Measurements from ENCODE around the gene RCOR1. TPM values are rescaled to one million over a fixed set of nuclear protein-coding genes. Genes with fewer than 3 reads are reported as not detected.

Gene RCOR1
- total and polyA plus RNA-seq, 8 donors = 33.2 to 80.3 (median 63.6) TPM

GRCh38 chr14:102594514-102595175 is 2.2 kb downstream of the RCOR1 start:
- peak; percentile 32 for ATAC-seq
- H3K27ac ChIP-seq = peak overlapping the region; percentile 94 to 96
- TF ChIP-seq CTCF (IDR thresholded peaks at IDR 0.05) = peak; percentile 80 to 86

GRCh38 chr14:102601378-102601925 is 9.0 kb downstream of the RCOR1 start:
- Histone ChIP-seq H3K27me3 (no peaks in the 10 kb centered on the region), H3K4me3 (no peak overlapping the region), H3K9me3 (no peaks in the 10 kb centered on the region), H3K4me1 (peaks cover 0 to 67% of the 10 kb centered on the region in 2 donors), H3K27ac (no peak overlapping the region), H3K36me3 (peaks cover 0 to 17% of the 10 kb centered on the region in 2 donors)
- DNase-seq (no peak), ATAC-seq (no peak)
- TF ChIP-seq CTCF (IDR thresholded peaks at IDR 0.05) = no peak
- intact Hi-C loops (cut with DNase I) = no loop called here

More at GRCh38 chr14:102594514-102595175, 2.2 kb downstream of the RCOR1 start:
- Histone ChIP-seq H3K4me3 (peak overlapping the region; percentile 71 to 84), H3K36me3 (peaks cover 0 to 13% of the 10 kb centered on the region in 2 donors), H3K4me1 (peaks cover 12 to 45% of the 10 kb centered on the region in 2 donors), H3K27me3 (no peaks in the 10 kb centered on the region), H3K9me3 (no peaks in the 10 kb centered on the region)
- DNase-seq = peak in 3 of 4 donors; percentile 13 to 80 (median 60)
- intact Hi-C loops (cut with DNase I) = no loop called here

- Histone ChIP-seq H3K27ac (peak overlapping the region; percentile 28 to 61), H3K4me1 (peaks cover 0 to 71% of the 10 kb centered on the region in 2 donors), H3K9me3 (no peaks in the 10 kb centered on the region), H3K36me3 (peaks cover 0 to 12% of the 10 kb centered on the region in 2 donors), H3K4me3 (no peak overlapping the region), H3K27me3 (no peaks in the 10 kb centered on the region)
- ATAC-seq = peak; percentile 80
- intact Hi-C loops (cut with DNase I) = no loop called here
- peak in 1 of 4 donors; percentile 8 for DNase-seq
- TF ChIP-seq CTCF (IDR thresholded peaks at IDR 0.05) = no peak
These were observed 10.2 kb downstream of the RCOR1 start for GRCh38 chr14:102602421-102603292.

- H3K27ac ChIP-seq = peak overlapping the region; percentile 1 to 61
- H3K9me3 ChIP-seq = no peaks in the 10 kb centered on the region
- no peak for TF ChIP-seq CTCF (IDR thresholded peaks at IDR 0.05)
- peaks cover 0 to 73% of the 10 kb centered on the region in 2 donors for H3K4me1 ChIP-seq
- peaks cover 0 to 12% of the 10 kb centered on the region in 2 donors for H3K36me3 ChIP-seq
- ATAC-seq = peak; percentile 74
- H3K27me3 ChIP-seq = no peaks in the 10 kb centered on the region
- H3K4me3 ChIP-seq = no peak overlapping the region
- intact Hi-C loops (cut with DNase I) = no loop called here
- DNase-seq = no peak
These were observed 11.0 kb downstream of the RCOR1 start for GRCh38 chr14:102603293-102603907.

All from left lung (tissue), 10 donors.